Measurements from ENCODE around the gene CSN3.

DNA sequence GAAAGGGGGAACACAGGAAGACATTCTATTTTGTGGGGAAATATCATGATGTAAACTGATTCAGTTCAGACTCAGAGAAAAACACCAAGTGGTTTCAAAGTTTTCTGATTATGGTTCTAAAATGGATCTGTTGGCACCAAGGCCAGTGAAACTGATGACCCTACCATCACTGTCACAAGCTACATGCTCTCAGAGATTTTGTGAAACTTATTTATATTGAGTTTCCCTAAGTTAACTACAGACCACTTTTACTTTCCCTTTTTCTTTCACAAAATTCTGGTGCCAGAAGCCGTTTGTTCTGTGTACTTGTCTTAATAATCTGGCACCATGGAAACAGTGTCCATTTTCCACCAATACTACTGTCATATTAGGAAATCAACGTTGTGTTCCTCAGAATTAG lies 48.9 kb downstream of the CSN3 start:
- TF ChIP-seq, protein P1, sequence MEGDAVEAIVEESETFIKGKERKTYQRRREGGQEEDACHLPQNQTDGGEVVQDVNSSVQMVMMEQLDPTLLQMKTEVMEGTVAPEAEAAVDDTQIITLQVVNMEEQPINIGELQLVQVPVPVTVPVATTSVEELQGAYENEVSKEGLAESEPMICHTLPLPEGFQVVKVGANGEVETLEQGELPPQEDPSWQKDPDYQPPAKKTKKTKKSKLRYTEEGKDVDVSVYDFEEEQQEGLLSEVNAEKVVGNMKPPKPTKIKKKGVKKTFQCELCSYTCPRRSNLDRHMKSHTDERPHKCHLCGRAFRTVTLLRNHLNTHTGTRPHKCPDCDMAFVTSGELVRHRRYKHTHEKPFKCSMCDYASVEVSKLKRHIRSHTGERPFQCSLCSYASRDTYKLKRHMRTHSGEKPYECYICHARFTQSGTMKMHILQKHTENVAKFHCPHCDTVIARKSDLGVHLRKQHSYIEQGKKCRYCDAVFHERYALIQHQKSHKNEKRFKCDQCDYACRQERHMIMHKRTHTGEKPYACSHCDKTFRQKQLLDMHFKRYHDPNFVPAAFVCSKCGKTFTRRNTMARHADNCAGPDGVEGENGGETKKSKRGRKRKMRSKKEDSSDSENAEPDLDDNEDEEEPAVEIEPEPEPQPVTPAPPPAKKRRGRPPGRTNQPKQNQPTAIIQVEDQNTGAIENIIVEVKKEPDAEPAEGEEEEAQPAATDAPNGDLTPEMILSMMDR (IDR thresholded peaks at IDR 0.05): no peak
- TF ChIP-seq EP300 (IDR thresholded peaks at IDR 0.05) (no peak), POLR2A (IDR thresholded peaks at IDR 0.05) (no peak)

Data from ovary (tissue), 3 donors.